ENCODE data around the gene CCDC195. TPM values are rescaled to one million over a fixed set of nuclear protein-coding genes. Genes with fewer than 3 reads are reported as not detected.

Gene CCDC195
- total RNA-seq, 2 experiments from 2014 or later = not detected

- no peak overlapping the region for H3K4me3 Mint-ChIP-seq
- CTCF ChIA-PET = interaction anchor here (0.6 to 1.3 kb wide), 3 partner anchors 268 to 562 kb away, joined by 4 to 8 read pairs (median 6); no protein-coding TSS in a partner anchor
- no peaks in the 10 kb centered on the region for H3K4me1 Mint-ChIP-seq (ENCODE audit: low read depth)
- H3K27ac Mint-ChIP-seq = no peak overlapping the region
- no peaks in the 10 kb centered on the region for H3K27me3 Mint-ChIP-seq (ENCODE audit: low read depth)
- no peaks in the 10 kb centered on the region for H3K36me3 Mint-ChIP-seq (ENCODE audit: low read depth)
- intact Hi-C loops (cut with micrococcal nuclease) = no loop called here
- DNase-seq = no peak
- H3K9me3 Mint-ChIP-seq = no peaks in the 10 kb centered on the region
These were observed 61.1 kb downstream of the CCDC195 start for GRCh38 chr2:224655006-224655537.

Other genes starting within 250 kb of the CCDC195 start
- gene CUL3, start 131.0 kb downstream of the CCDC195 start, total RNA-seq = 10 to 100 TPM; 61.7 to 66.0 TPM

Data from activated naive CD4-positive, alpha-beta T cell treated with anti-CD3 and anti-CD28 coated beads for 36 hours (primary cell).